Bronchial smooth muscle cell (primary cell): Measurements from ENCODE around the gene DDIT3. TPM values are rescaled to one million over a fixed set of nuclear protein-coding genes. Genes with fewer than 3 reads are reported as not detected.

Source experiments
- total RNA-seq: library from RNA; depleted of rRNA; stranded (reverse); fragments of >200 nt; gene quantifications from 2 replicates; pipeline ENCODE4 v1.2.1, GENCODE V29; 2014

Gene DDIT3, protein sequence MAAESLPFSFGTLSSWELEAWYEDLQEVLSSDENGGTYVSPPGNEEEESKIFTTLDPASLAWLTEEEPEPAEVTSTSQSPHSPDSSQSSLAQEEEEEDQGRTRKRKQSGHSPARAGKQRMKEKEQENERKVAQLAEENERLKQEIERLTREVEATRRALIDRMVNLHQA
- total RNA-seq, result 59.8 and 79.6 TPM in 2 replicates

DNA sequence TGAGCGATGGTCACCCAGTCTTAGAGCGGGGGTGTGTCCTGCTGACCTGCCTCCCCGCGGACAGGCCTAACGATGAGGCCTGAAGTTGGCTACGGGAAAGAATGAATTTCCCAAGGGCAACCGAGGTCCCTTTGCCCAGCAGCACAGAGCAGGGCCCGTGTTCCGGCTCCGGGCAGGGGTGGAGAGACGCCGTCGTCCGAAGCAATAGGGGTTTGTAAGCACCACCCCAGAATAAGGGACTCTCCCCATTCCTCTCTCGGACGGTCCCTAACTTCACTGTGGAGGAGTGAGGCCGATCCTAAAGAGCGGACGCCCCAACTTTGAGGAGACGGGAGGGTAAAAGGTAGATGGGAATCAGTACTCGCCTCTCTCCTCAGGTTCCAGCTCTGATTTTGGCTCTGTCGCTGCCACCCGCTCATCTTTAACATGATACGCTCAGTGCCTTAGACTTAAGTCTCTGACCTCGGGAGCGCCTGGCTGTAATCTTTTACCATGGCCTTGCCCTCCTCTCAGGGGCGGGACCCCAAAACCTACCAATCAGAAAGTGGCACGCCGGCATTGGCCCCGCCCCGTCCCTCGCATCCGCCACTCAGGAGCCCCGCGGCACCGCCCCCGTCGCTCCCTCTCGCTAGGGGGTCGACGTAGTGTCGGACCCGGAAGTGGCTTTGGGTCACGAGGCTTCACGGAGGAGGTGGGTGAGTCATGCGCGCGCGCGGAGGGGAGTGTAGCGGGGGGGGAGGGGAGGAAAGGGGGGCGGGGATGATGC is at the start of gene DDIT3:
Gene DDIT3, minus strand, starts transcription at position 462 of the 766 bp plus-strand sequence. CDS start 3,108 bp downstream, outside the sequence.

DNA sequence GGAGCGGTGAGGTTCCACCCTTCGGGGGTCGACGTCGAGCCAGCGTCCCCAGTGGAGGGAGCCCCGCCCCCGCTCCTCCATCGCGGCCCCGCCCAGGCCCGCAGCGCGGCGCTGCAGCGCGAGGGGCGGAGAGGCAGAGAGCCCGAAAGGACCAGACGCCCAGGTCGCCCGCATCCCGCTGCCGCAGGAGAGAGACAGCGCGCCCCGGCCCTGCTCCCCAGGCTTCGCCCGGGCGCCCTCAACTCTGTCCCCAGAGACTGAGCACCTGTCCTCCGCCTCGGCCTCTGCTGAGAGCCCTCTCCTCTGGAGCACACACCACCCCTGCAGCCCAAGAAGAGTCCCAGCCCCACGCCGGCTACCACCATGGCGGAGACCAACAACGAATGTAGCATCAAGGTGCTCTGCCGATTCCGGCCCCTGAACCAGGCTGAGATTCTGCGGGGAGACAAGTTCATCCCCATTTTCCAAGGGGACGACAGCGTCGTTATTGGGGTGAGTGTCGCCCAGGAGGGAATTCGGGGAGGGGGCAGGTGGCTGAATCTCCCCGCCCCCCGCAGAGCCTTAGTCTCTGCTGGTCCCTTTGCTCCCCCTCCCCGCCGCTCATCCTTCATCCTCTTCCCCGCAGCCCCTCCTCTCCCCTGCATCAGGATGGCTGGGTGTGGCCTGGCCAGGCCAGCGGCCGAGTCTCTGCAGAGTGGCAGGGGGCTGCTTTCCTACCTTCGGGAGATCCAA is 29.8 kb upstream of the DDIT3 start, which contains the start of gene KIF5A:
Gene KIF5A, plus strand, starts transcription at position 136 of the 732 bp plus-strand sequence. Its CDS starts 228 bp downstream, at position 364.

DNA sequence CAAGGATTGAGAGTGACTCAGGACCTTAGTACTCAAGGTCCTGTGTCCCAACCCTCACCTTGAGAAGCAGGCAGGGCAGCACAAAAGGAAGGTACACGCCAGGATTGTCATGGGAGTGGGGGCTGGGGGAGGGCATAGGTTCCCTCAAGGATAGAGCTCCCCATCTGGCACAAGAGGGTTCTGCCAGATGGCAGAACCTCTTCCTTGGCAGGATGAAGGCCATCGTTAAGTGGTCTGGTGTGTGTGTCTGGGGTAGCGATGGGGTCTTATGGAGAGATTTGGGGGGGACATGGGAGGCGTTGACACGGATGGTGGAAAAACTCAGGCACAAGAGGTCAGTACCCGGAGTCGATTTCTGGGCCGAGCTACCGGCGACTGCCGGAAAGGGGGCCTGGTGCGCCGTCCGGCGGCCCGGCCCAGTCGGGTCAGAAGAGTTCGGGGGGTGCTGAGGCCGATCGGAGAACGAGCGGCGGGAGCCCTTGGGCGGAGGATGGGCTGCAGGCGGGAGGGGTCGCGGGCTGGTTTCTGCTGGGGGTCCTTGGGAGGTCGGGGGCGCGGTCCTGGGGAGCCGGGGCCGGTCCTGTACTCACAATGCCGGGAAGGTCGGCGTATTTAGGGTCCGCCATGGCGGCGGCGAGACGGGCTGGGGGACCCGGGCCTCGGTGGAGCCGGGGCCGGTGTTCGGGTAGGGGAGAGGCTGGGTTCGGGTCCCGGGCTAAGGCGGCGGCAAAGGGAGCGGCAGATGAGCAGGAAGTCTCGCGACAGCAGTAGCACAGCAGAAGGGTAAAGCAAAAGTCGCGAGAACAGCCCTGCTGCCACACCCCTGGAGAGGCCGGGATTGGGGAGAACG is 26.3 kb upstream of the DDIT3 start, which contains the start of gene DCTN2:
Gene DCTN2, minus strand, starts transcription at position 755 of the 850 bp plus-strand sequence. Its CDS starts 129 bp downstream, at position 626.

DNA sequence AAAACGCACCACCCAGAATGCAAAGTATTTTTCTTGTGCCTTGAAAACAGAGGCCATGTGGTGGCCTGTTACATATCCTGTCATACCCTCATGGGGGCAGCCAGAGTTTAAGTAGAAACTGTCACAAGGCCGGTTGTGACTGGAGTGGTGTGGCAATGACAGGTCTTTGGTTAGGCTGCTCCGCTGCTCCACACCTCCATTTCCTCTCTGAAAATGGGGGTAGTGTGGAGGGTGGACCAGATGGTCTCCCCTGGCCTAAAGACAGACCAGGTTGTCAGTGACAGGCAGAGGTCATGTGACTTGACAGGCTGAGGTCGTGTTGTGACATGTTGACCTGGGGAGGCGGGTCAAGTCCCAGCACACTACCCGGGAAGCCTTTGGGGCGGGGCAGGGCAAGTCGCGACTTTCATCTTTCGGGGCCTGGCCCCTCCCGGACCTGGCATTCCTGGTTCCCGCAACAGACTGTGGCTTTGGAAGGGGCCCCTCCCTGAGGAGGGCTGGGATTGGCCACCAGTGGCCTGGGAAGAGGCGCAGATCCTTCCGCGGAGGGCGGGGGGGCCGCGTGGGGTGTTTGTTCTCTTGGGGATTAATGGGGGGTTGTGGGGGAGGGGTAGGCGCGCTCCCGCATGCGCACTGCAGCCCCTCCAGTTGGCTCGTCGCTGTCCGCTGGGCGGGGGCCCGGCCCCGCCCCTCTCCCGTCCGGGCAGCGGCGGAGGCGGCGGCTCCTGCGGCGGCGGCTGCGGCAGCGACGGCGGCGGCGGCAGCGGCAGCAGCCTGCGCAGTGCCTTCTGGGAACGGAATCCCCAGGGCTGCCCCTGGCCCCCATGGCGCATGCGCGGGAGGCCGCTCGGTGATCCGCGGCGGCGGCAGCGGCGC is 1.9 kb upstream of the DDIT3 start, which contains the start of gene MBD6:
Gene MBD6, plus strand, starts transcription at position 814 of the 876 bp plus-strand sequence. CDS start 1,480 bp downstream, outside the sequence.

DNA sequence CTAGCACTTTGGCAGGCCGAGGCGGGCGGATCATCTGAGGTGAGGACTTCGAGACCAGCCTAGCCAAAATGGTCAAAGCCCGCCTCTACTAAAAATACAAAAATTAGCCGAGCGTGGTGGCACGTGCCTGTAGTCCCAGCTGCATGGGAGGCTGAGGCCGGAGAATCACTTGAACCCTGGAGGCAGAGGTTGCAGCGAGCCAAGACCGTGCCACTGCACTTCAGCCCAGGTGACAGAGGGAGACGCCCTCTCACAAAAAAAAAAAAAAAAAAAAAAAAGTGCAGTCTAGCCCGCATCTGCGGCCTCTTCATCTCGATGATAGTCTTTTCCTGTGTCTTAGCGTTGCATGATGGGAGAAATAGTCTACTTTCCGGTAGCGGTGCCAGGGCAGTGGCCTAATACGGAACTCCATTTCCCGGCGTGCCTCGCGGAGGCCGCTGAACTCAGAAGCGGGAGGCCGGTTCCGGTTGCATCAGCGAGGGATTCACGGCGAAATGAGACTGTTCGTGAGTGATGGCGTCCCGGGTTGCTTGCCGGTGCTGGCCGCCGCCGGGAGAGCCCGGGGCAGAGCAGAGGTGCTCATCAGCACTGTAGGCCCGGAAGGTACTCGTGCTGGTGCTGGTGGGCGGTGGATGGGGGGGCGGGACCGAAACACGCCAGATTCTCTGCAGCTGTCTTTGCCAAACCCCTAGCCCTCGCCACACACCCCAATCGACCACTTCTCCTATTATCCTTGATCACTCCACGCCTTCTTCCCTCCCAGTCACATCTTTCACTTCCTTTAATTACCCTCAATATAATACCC is 32.5 kb downstream of the DDIT3 start, which contains the start of gene MARS1:
Gene MARS1, plus strand, starts transcription at position 472 of the 805 bp plus-strand sequence. Its CDS starts 23 bp downstream, at position 495.

DNA sequence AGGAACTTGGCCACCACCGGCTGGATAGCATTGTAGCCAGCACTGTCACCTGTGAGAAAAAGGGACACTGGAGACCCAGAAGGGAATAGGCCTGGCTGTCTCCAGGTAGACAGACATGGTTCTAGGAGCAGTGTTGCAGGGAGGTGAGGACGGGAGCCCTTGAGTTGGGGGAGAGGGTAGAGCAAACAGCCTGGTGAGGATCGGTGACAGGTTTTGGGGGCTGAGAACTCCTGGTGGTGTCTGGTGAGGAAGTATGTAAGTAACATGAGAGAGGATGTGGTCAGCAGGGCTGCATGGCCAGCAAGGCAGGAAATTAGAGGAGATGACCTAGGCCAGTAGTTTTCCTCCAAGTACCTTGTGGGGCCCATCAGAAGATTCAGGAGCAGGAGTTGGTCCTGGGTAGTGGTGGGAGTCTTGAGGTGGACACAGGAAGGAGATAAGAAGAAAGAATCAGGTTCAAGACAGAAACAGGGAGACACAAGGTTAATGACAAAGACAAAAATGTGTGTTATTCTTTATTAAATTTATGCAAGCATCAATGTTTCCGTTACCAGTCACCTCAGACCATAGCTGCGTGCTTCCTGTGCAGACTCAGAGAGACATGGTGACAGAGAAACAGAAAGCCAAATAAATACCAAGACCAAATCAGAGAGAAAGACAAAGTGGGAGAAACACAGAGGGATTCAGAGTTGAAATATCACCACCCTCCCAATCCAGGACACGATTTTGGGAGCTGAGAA is 40.8 kb downstream of the DDIT3 start, which contains the start of gene ARHGAP9:
Gene ARHGAP9, minus strand, starts transcription at position 491 of the 740 bp plus-strand sequence. Its CDS starts 460 bp downstream, at position 31.

Other genes with a start within 250 kb of the DDIT3 start
- 9.3 and 9.4 TPM in 2 replicates for gene R3HDM2, start 89.5 kb downstream of the DDIT3 start, total RNA-seq
- gene INHBC, start 85.7 kb downstream of the DDIT3 start, total RNA-seq, result not detected in 2 replicates
- 0.47 and 0.52 TPM in 2 replicates for gene INHBE, start 65.2 kb downstream of the DDIT3 start, total RNA-seq
- 0.47 and 0.86 TPM in 2 replicates for gene GLI1, start 60.7 kb downstream of the DDIT3 start, total RNA-seq
- 0.32 TPM in 1 of 2 replicates, not detected in the other for gene ARHGAP9, start 40.6 kb downstream of the DDIT3 start, total RNA-seq
- 91.1 and 149 TPM in 2 replicates for gene MARS1, start 32.4 kb downstream of the DDIT3 start, total RNA-seq
- 3.4 and 4.7 TPM in 2 replicates for gene MBD6, start 2.3 kb upstream of the DDIT3 start, total RNA-seq
- gene DCTN2, start 26.7 kb upstream of the DDIT3 start, total RNA-seq, result 79.6 and 85.2 TPM in 2 replicates
- 0.47 and 0.60 TPM in 2 replicates for gene KIF5A, start 29.5 kb upstream of the DDIT3 start, total RNA-seq
- gene PIP4K2C, start 70.7 kb upstream of the DDIT3 start, total RNA-seq, result 7.9 and 11.8 TPM in 2 replicates
- 12.8 and 16.2 TPM in 2 replicates for gene DTX3, start 84.3 kb upstream of the DDIT3 start, total RNA-seq
- gene ARHGEF25, start 90.9 kb upstream of the DDIT3 start, total RNA-seq, result 33.4 and 38.7 TPM in 2 replicates
- gene B4GALNT1, start 112.7 kb upstream of the DDIT3 start, total RNA-seq, result 0.77 and 0.79 TPM in 2 replicates
- 186 and 554 TPM in 2 replicates for gene OS9, start 173.6 kb upstream of the DDIT3 start, total RNA-seq
- gene AGAP2, start 218.2 kb upstream of the DDIT3 start, total RNA-seq, result 0.32 and 0.43 TPM in 2 replicates
- gene TSPAN31, start 224.5 kb upstream of the DDIT3 start, total RNA-seq, result 56.4 and 60.0 TPM in 2 replicates
- 163 and 185 TPM in 2 replicates for gene CDK4, start 231.8 kb upstream of the DDIT3 start, total RNA-seq
- 1.3 and 4.5 TPM in 2 replicates for gene MARCHF9, start 234.6 kb upstream of the DDIT3 start, total RNA-seq
- 0.26 TPM in 1 of 2 replicates, not detected in the other for gene CYP27B1, start 246.6 kb upstream of the DDIT3 start, total RNA-seq